SU-DHL-6 (cell line): ENCODE measurements around the gene SOCS6.

Experiments
- H2AFZ ChIP-seq: fragments of 200-600 bp; sonication (generic); 2 replicates; pipeline ENCODE4 v1.6.1; 2014; ENCODE audit warnings: low read depth, mild to moderate bottlenecking, moderate library complexity, mixed read lengths, antibody characterized with exemption, low read length; ENCODE audit not compliant: severe bottlenecking
- H3F3A ChIP-seq: fragments of 200-600 bp; shearing (Covaris generic); 2 replicates; pipeline ENCODE4 v1.6.0; 2016; ENCODE audit warnings: antibody characterized with exemption, mild to moderate bottlenecking; ENCODE audit not compliant: insufficient read depth
- H3K27ac ChIP-seq: fragments of 200-600 bp; sonication (generic); 2 replicates; pipeline ENCODE4 v1.5.1; 2016; ENCODE audit warnings: low read depth, mild to moderate bottlenecking, low read length, moderate library complexity, mixed read lengths
- H3K27me3 ChIP-seq: fragments of 200-600 bp; sonication (generic), shearing (Covaris generic); 2 replicates; pipeline ENCODE4 v1.6.0; 2014; ENCODE audit warnings: mild to moderate bottlenecking, low read length
- H3K36me3 ChIP-seq: fragments of 200-600 bp; sonication (generic); 2 replicates; pipeline ENCODE4 v1.6.1; 2014; ENCODE audit warnings: mild to moderate bottlenecking, low read length, mixed read lengths
- H3K4me2 ChIP-seq: fragments of 300-600, 200-600 bp; shearing (Covaris generic), sonication (generic); 2 replicates; pipeline ENCODE4 v1.6.0; 2014; ENCODE audit warnings: low read length, low read depth, mild to moderate bottlenecking; ENCODE audit not compliant: poor library complexity, severe bottlenecking
- H3K4me3 ChIP-seq: fragments of 200-600 bp; sonication (generic); 2 replicates; pipeline ENCODE4 v1.5.1; 2014; ENCODE audit warnings: antibody characterized with exemption, low read length, mild to moderate bottlenecking, mixed read lengths; ENCODE audit not compliant: insufficient read depth, poor library complexity, severe bottlenecking
- H3K79me2 ChIP-seq: fragments of 200-600 bp; sonication (generic); 2 replicates; pipeline ENCODE4 v1.6.1; 2014; ENCODE audit warnings: mild to moderate bottlenecking, low read length, moderate library complexity; ENCODE audit not compliant: insufficient read depth
- H3K9ac ChIP-seq: fragments of 200-600 bp; sonication (generic); 2 replicates; pipeline ENCODE4 v1.7.0; 2014; ENCODE audit warnings: mild to moderate bottlenecking, low read length
- H3K9me2 ChIP-seq: fragments of 200-600 bp; sonication (generic); replicated peaks from 2 replicates; pipeline ENCODE4 v1.6.1; 2014; ENCODE audit warnings: low read length; ENCODE audit not compliant: insufficient read depth
- H3K9me3 ChIP-seq: fragments of 200-600 bp; sonication (generic); 2 replicates; pipeline ENCODE4 v1.6.1; 2014; ENCODE audit warnings: low read length, mixed read lengths; ENCODE audit not compliant: insufficient read depth
- H4K20me1 ChIP-seq: fragments of 200-600 bp; sonication (generic); 2 replicates; pipeline ENCODE4 v1.6.1; 2014; ENCODE audit warnings: low read depth, mild to moderate bottlenecking, antibody characterized with exemption, low read length, moderate library complexity, mixed read lengths
- EZH2phosphoT487 ChIP-seq: fragments of 200-600 bp; sonication (generic), shearing (Covaris generic); conservative IDR thresholded peaks from 2 replicates; pipeline ENCODE4 v1.6.1; 2018; ENCODE audit warnings: mild to moderate bottlenecking, antibody characterized with exemption, low read length, moderate library complexity, mixed read lengths
- TF ChIP-seq, protein P1 (sequence below): fragments of 200-600 bp; sonication (generic); IDR thresholded peaks from one replicate; pipeline ENCODE4 v1.5.1; 2017; ENCODE audit warnings: antibody characterized with exemption, mild to moderate bottlenecking, low read length, moderate library complexity; ENCODE audit not compliant: insufficient read depth, poor library complexity, severe bottlenecking

Gene SOCS6

DNA sequence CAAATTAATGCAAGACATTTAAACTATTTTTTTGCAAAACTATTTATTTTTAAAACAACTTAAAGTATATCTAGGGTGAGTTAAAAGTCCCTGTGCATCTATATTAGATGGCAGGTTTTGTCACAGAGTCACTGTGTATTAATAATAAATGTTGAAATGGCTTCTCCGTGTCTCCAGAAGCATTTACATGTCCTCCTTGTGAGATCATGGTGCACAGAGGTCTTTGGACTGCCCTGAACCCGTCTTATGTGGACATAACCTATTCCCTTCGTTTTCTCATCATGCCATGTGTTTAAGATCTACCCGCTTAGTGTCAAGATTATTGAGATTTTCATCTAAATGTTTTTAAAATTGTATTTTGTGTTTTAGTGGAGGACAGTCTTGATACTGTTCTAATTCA, 39.3 kb downstream of the SOCS6 start:
- no peaks in the 10 kb centered on the region for H3K9me3 ChIP-seq
- no peak overlapping the region for H3K4me2 ChIP-seq
- no peak overlapping the region for H3K27ac ChIP-seq
- no peak overlapping the region for H3K9ac ChIP-seq
- H3K4me3 ChIP-seq = no peak overlapping the region
- H2AFZ ChIP-seq = no peak overlapping the region
- H3K36me3 ChIP-seq = no peaks in the 10 kb centered on the region
- no peaks in the 10 kb centered on the region for H3F3A ChIP-seq
- H4K20me1 ChIP-seq = no peaks in the 10 kb centered on the region
- no peaks in the 10 kb centered on the region for H3K9me2 ChIP-seq
- no peaks in the 10 kb centered on the region for H3K27me3 ChIP-seq
- TF ChIP-seq, protein P1, sequence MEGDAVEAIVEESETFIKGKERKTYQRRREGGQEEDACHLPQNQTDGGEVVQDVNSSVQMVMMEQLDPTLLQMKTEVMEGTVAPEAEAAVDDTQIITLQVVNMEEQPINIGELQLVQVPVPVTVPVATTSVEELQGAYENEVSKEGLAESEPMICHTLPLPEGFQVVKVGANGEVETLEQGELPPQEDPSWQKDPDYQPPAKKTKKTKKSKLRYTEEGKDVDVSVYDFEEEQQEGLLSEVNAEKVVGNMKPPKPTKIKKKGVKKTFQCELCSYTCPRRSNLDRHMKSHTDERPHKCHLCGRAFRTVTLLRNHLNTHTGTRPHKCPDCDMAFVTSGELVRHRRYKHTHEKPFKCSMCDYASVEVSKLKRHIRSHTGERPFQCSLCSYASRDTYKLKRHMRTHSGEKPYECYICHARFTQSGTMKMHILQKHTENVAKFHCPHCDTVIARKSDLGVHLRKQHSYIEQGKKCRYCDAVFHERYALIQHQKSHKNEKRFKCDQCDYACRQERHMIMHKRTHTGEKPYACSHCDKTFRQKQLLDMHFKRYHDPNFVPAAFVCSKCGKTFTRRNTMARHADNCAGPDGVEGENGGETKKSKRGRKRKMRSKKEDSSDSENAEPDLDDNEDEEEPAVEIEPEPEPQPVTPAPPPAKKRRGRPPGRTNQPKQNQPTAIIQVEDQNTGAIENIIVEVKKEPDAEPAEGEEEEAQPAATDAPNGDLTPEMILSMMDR = no peak
- TF ChIP-seq EZH2phosphoT487 = no peak
- no peaks in the 10 kb centered on the region for H3K79me2 ChIP-seq

GRCh38 chr18:70329071-70329470, 40.2 kb downstream of the SOCS6 start:
- H3K9me2 ChIP-seq = no peaks in the 10 kb centered on the region
- no peak overlapping the region for H2AFZ ChIP-seq
- no peak overlapping the region for H3K4me2 ChIP-seq
- H3K9ac ChIP-seq = no peak overlapping the region
- no peaks in the 10 kb centered on the region for H3F3A ChIP-seq
- no peak overlapping the region for H3K27ac ChIP-seq
- H4K20me1 ChIP-seq = no peaks in the 10 kb centered on the region
- TF ChIP-seq, protein P1 = no peak
- no peak for TF ChIP-seq EZH2phosphoT487
- no peak overlapping the region for H3K4me3 ChIP-seq
- no peaks in the 10 kb centered on the region for H3K79me2 ChIP-seq
- H3K36me3 ChIP-seq = no peaks in the 10 kb centered on the region
- no peaks in the 10 kb centered on the region for H3K9me3 ChIP-seq
- H3K27me3 ChIP-seq = no peaks in the 10 kb centered on the region

DNA sequence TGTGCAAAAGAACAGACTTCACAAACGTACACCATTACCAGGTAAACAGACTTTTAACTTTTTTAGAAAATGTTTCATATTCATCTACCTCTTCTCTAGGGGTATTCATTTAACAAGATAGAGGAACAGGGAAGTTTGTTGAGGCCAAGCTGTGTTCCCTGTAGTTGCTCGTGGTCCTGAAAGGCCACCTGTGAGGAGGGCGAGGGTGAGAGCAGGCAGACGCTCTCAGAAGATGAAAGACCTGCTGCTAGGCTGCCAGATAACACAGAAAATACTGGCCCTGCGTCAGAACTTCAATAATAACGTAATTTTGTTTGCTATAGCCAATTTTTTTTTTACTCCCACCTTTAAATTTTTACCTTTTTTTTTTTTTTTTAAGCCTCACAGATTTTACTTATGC, 42.0 kb downstream of the SOCS6 start:
- H3K9me2 ChIP-seq = no peaks in the 10 kb centered on the region
- H3K36me3 ChIP-seq = no peaks in the 10 kb centered on the region
- no peak overlapping the region for H3K4me2 ChIP-seq
- H2AFZ ChIP-seq = no peak overlapping the region
- TF ChIP-seq, protein P1 = no peak
- no peak for TF ChIP-seq EZH2phosphoT487
- H4K20me1 ChIP-seq = no peaks in the 10 kb centered on the region
- H3K27ac ChIP-seq = no peak overlapping the region
- no peaks in the 10 kb centered on the region for H3F3A ChIP-seq
- H3K27me3 ChIP-seq = no peaks in the 10 kb centered on the region
- H3K9ac ChIP-seq = no peak overlapping the region
- no peak overlapping the region for H3K4me3 ChIP-seq
- H3K79me2 ChIP-seq = no peaks in the 10 kb centered on the region
- peaks cover 7% of the 10 kb centered on the region; the same call in 1 of the 2 replicates for H3K9me3 ChIP-seq
